Fibroblast of lung (primary cell): ENCODE results near the gene SEMA6A.

Source experiments
- EZH2 ChIP-seq: IDR thresholded peaks from 2 replicates; pipeline ENCODE4 v1.5.1; 2012; ENCODE audit warnings: low read length, control low read depth, mild to moderate bottlenecking; ENCODE audit errors: missing control alignments
- TF ChIP-seq, protein P1 (sequence below), 2 donors: IDR thresholded peaks in 1 of 2; conservative IDR thresholded peaks in 1 of 2; 1 replicate in 1 of 2; 2 replicates in 1 of 2; pipeline ENCODE4 v1.5.1; 2011 to 2012; ENCODE audit warnings: low read length in 2 of 2, control low read depth in 1 of 2, inconsistent platforms in 1 of 2, low read depth in 1 of 2, mild to moderate bottlenecking in 1 of 2

DNA sequence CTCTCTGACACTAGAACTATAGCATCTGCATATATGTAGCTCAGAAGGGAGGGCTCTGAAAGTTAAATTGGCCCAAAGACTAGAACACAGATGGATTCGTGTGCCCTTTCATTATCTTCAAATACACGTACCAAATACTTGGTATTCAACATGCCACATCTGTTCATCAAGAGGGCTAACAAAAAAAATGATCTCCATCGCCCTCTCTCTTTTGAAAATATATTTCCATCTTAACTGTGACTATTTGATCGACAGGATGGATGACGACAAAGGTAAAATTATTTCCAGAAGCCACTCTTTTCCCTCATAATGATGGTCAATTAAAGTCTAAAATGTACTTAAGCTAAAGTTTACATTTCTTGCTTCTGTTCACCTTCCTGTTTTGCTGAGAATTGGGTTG lies 77.0 kb downstream of the SEMA6A start:
- TF ChIP-seq, protein P1, sequence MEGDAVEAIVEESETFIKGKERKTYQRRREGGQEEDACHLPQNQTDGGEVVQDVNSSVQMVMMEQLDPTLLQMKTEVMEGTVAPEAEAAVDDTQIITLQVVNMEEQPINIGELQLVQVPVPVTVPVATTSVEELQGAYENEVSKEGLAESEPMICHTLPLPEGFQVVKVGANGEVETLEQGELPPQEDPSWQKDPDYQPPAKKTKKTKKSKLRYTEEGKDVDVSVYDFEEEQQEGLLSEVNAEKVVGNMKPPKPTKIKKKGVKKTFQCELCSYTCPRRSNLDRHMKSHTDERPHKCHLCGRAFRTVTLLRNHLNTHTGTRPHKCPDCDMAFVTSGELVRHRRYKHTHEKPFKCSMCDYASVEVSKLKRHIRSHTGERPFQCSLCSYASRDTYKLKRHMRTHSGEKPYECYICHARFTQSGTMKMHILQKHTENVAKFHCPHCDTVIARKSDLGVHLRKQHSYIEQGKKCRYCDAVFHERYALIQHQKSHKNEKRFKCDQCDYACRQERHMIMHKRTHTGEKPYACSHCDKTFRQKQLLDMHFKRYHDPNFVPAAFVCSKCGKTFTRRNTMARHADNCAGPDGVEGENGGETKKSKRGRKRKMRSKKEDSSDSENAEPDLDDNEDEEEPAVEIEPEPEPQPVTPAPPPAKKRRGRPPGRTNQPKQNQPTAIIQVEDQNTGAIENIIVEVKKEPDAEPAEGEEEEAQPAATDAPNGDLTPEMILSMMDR (conservative IDR thresholded peaks at IDR 0.05 in 1 of 2, IDR thresholded peaks at IDR 0.05 in 1 of 2; ENCODE audit: low read depth in 1 of 2, low read length in 2 of 2), result no peak
- TF ChIP-seq EZH2, result no peak
